Coronary artery (tissue), 2 donors: ENCODE results near the gene OLFML2A.
"Not testable (repeated sequence)": the region's sequence is repeated elsewhere in the genome, so short reads cannot be mapped to it uniquely, and the experiment has no call there.

Source experiments
- DNase-seq: peaks from one replicate; pipeline ENCODE4 v3.0.0-alpha.2; 2017; ENCODE audit warnings: low spot score
- H3K27ac ChIP-seq, 2 donors: fragments of 200-600 bp; sonication (generic); one replicate each; pipeline ENCODE4 v1.5.1; 2016 to 2019
- H3K4me3 ChIP-seq: fragments of 200-600 bp; sonication (generic); 2 replicates; pipeline ENCODE4 v1.5.1; 2016; ENCODE audit warnings: mild to moderate bottlenecking, moderate library complexity
- TF ChIP-seq, protein P1 (sequence below): fragments of 200-600 bp; sonication (generic); IDR thresholded peaks from one replicate; pipeline ENCODE4 v1.5.1; 2019; ENCODE audit warnings: antibody characterized with exemption

Gene OLFML2A

DNA sequence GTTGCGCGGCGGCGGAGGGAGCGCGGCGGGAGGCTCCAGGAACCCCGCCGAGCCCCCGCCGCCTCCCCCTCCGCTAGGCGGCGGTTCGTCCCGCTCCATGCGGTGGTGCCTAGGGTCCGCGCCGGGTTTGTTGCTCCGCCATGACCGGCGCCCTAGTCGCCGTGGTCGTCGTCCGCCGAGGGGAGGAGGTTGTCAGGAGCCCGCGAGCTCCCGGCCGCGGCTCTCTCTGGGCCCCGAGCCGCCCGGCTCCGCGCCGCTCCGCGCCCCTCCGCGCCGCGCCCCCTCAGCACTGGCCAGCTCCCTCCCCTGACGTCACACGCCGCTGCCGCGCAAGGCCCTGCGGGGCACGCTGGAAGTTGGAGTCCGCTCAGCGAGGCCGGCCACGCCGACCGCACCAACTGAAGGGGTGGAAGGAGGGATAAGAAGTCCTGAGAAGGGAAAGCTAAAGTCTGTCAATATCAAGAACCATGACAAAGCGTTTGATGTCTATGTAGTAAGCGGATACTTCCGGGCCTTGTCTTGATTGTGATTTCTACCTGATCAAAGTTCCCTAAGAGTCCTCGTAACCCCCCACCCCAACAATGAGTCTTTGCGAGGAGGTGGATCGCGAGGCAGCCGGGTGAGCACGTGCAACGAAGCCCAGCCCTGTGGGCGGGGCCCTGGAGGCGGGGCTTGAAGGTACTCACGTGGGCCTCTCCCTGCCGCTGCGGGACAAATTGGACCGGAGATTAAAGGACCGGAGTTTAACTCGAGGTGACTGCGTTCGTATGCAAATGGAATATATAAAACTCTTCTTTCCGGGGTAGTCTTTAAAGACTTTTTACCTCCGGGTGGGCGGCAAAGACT is 5.7 kb upstream of the OLFML2A start, which contains the start of gene NR6A1:
TSS of gene NR6A1 (minus strand) at position 291 of the 846 bp plus-strand sequence.
- H3K27ac ChIP-seq: peak within 1 kb of the TSS; percentile 30 to 64
- H3K4me3 ChIP-seq: peak within 1 kb of the TSS; percentile 87
- DNase-seq: peak; percentile 96
- TF ChIP-seq, protein P1, sequence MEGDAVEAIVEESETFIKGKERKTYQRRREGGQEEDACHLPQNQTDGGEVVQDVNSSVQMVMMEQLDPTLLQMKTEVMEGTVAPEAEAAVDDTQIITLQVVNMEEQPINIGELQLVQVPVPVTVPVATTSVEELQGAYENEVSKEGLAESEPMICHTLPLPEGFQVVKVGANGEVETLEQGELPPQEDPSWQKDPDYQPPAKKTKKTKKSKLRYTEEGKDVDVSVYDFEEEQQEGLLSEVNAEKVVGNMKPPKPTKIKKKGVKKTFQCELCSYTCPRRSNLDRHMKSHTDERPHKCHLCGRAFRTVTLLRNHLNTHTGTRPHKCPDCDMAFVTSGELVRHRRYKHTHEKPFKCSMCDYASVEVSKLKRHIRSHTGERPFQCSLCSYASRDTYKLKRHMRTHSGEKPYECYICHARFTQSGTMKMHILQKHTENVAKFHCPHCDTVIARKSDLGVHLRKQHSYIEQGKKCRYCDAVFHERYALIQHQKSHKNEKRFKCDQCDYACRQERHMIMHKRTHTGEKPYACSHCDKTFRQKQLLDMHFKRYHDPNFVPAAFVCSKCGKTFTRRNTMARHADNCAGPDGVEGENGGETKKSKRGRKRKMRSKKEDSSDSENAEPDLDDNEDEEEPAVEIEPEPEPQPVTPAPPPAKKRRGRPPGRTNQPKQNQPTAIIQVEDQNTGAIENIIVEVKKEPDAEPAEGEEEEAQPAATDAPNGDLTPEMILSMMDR: no peak

DNA sequence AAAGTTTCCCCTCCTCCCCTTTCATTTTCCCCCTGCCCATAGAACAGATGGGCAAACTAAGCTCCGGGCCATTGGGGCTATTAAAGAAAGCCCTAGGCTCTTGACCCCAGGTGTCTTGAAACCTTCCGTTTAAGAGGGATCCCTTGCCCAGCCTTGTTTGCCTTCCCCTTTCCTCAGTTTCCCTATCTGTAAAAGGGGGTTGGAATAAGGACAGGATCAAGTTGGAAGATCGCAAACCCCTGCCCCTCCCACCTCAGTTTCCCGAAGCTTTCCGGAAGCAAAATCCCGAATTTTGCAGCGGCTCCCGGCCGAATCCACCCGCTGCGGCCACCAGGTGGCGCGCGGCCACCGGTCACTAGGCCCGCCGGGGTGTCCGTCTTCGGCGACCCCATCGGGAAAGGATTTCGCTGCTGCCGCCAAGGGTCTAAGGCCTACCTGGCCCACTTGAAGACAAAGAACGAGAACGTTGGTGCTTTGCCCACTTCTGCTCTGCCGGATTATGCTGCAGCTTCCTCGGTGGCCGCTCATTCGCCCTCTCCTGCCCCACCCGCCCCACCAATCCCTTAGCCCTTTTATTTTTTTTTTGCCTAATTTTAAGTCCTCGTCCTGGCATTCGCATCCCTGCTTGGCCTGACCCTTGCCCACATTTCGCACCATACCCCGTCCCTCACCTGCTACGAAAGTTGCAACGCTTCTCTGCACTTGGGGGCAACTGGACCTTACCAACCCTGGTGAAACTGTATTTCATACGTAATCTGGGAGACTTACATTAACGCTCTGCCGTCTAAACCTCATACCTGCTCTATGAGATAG is 4.9 kb upstream of the OLFML2A start:
- DNase-seq: no peak
- Histone ChIP-seq H3K4me3 (peak overlapping the region; percentile 87), H3K27ac (peak overlapping the region; percentile 30 to 64)
- TF ChIP-seq, protein P1: peak; percentile 94

DNA sequence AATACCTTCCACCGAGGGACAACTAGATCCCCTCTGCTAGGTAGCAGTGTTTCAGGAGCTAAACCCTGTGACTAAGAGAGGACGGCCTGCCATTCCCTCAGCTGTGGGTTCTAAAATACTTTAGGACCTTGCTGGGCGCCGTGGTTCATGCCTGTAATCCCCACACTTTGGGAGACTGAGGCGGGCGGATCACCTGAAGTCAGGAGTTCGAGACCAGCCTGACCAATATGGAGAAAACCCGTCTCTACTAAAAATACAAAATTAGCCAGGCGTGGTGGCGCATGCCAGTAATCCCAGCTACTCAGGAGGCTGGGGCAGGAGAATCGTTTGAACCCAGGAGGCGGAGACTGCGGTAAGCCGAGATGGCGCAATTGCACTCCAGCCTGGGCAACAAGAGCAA is 4.1 kb upstream of the OLFML2A start:
- not testable (repeated sequence) for DNase-seq, H3K4me3 ChIP-seq, H3K27ac ChIP-seq

DNA sequence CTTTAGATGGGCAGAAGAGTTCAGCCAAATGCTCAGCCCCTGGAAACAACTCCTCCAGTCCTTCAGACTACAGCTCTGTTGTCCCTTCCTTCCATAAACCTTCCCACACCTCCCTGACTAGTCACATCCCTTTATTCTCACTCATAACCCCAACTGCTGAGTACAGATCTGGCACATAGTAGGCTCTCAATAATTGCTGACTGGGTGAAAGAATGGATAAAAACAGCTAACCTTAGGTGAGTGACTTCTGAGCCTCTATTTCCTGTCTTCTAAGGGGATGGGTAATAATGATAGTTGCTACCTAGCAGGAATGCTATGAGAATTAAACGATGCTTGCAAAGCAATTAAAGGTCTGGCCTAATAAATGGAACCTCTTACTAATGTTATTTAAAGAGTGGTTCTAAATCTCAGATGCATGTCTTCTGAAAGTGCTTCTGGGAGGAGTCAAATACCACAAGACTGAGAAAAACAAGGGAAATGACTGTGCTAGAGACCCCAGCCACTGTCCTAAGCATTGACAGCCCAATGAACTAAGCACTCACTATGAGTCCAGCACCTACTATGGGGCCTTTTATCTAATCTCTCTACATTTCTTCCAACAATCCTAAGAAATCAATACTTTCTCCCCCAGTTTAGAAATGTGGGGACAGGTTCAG is 3.3 kb upstream of the OLFML2A start:
- TF ChIP-seq, protein P1: no peak
- Histone ChIP-seq H3K4me3 (no peak overlapping the region), H3K27ac (no peak overlapping the region)
- DNase-seq: no peak

DNA sequence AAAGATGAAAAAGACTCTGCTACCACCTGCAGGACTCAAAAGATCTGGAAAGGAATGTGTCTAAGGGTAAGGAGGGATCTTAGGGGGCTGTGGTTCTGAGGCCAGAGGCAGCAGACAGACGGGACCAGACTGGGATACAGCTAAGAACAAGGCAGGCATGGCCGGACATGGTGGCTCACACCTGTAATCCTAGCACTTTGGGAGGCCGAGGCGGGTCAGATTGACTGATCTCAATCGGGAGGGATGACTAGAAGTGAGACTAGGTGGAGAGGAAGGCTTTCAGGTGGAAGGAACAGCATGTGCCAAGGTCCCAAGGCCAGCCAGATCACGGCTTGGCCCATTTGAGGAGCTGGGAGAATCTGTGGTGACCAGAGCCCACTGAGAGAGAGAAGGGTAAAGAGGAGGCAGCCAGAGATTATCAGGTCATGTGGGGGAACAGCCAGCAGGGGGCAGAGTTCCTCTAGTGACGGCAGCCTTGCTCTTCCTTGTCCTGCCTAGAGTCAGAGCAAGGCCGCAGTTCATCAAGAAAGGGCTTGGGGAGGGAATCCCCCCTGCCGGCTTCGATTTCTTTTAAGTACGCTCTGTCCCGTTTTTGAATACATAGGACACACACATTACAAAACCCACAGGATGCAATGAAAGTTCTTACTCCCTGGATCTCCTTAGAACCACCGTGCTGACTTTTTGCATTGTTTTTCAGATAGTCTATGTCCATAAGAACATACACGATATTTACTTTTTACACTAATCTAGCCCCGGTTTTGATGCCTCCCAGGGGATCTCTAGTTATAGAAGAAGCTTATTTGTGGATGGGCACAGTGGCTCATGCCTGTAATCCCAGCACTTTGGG is 2.6 kb upstream of the OLFML2A start:
- DNase-seq: no peak
- TF ChIP-seq, protein P1: peak; percentile 62
- Histone ChIP-seq H3K4me3 (no peak overlapping the region), H3K27ac (no peak overlapping the region)

DNA sequence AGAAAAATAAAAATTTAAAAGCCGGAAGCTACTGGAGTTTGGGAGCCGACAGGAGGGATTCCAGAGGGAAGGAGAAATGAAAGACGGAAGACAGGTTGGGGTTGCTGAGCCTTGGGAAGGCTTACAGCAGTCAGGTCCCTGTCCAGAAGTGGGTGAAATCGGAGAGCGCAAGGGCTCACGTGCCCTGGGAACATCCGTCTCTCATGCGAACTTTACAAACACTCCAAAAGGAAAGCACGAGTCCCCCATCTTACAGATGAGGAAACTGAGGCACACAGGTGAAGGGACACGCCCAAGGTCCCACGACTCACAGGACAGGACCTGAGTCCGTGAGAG is 347 bp upstream of the OLFML2A start:
- H3K27ac ChIP-seq: peak overlapping the region in 1 of 2 donors; percentile 78
- no peak for DNase-seq
- TF ChIP-seq, protein P1: no peak

More for the DNA sequence above, 347 bp upstream of the OLFML2A start:
- H3K4me3 ChIP-seq: peak overlapping the region; percentile 93
